ENCODE measurements around the gene MBTPS1. TPM values are rescaled to one million over a fixed set of nuclear protein-coding genes. Genes with fewer than 3 reads are reported as not detected.

MBTPS1 gene
- polyA plus RNA-seq, 3 donors, result 26.4 to 73.8 (median 28.0) TPM

DNA sequence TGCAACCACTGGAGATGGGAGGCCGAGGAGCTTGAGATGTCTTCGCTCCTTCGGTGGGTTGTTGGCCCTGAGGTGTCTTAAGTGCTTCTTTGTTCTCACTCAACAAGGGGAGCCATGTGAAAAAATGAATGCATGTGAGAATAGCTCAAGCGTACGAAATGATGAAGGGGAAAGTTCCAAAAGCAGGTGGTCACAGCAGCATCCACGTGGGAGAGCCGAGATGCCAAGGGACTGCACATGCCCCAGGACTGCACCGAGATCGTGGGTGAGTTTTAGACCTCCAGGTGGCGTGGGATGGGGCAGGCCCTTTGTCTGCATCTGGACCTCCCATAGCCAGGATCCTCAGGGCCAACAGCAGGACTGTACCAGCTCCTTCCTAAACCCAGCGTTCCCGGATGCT lies 82.2 kb downstream of the MBTPS1 start:
- H3K9ac ChIP-seq (ENCODE audit: insufficient read depth, low read length, poor library complexity, severe bottlenecking), result no peak overlapping the region
- H3K79me2 ChIP-seq (ENCODE audit: insufficient read depth, low read length), result no peaks in the 10 kb centered on the region
- H3K27ac ChIP-seq (ENCODE audit: low read depth in 1 of 2, low read length in 2 of 2), result no peak overlapping the region
- peak overlapping the region in 1 of 2 donors; percentile 18 for H3K4me3 Mint-ChIP-seq
- H2AFZ ChIP-seq (ENCODE audit: insufficient read depth, low read depth, low read length, poor library complexity, severe bottlenecking), result no peak overlapping the region
- peaks cover 21 to 42% (median 35%) of the 10 kb centered on the region in 7 donors for H3K9me3 Mint-ChIP-seq
- no peak overlapping the region for H3K4me2 ChIP-seq (replicated peaks; ENCODE audit: extremely low read depth, low read length, poor library complexity, severe bottlenecking)
- no peaks in the 10 kb centered on the region for H3K36me3 ChIP-seq (replicated peaks in 1 of 2; ENCODE audit: control insufficient read depth in 1 of 2, insufficient read depth in 2 of 2, low read length in 2 of 2)
- H3K36me3 Mint-ChIP-seq, result peaks cover 6 to 12% of the 10 kb centered on the region in 2 donors
- H3K27me3 ChIP-seq (ENCODE audit: control insufficient read depth in 2 of 2, insufficient read depth in 2 of 2, low read length in 2 of 2), result peaks cover 0 to 41% of the 10 kb centered on the region in 2 donors
- intact Hi-C loops (cut with micrococcal nuclease), result no loop called here
- H3K9me3 ChIP-seq (replicated peaks in 1 of 2; ENCODE audit: control insufficient read depth in 1 of 2, insufficient read depth in 1 of 2, low read length in 2 of 2), result peaks cover 27 to 28% of the 10 kb centered on the region in 2 donors
- H3K4me1 ChIP-seq (ENCODE audit: control insufficient read depth in 1 of 2, insufficient read depth in 2 of 2, low read length in 2 of 2), result peaks cover 4 to 5% of the 10 kb centered on the region in 2 donors
- TF ChIP-seq, protein P1, sequence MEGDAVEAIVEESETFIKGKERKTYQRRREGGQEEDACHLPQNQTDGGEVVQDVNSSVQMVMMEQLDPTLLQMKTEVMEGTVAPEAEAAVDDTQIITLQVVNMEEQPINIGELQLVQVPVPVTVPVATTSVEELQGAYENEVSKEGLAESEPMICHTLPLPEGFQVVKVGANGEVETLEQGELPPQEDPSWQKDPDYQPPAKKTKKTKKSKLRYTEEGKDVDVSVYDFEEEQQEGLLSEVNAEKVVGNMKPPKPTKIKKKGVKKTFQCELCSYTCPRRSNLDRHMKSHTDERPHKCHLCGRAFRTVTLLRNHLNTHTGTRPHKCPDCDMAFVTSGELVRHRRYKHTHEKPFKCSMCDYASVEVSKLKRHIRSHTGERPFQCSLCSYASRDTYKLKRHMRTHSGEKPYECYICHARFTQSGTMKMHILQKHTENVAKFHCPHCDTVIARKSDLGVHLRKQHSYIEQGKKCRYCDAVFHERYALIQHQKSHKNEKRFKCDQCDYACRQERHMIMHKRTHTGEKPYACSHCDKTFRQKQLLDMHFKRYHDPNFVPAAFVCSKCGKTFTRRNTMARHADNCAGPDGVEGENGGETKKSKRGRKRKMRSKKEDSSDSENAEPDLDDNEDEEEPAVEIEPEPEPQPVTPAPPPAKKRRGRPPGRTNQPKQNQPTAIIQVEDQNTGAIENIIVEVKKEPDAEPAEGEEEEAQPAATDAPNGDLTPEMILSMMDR (IDR thresholded peaks at IDR 0.05), result no peak
- H3K27ac Mint-ChIP-seq, result peak overlapping the region in 1 of 7 donors; percentile 25
- H3K4me1 Mint-ChIP-seq, result peaks cover 8% of the 10 kb centered on the region
- H3K4me3 ChIP-seq (replicated peaks in 1 of 3; ENCODE audit: low read depth in 2 of 3, low read length in 3 of 3), result no peak overlapping the region
- H4K20me1 ChIP-seq (ENCODE audit: insufficient read depth, low read length), result no peaks in the 10 kb centered on the region
- DNase-seq, result no peak
- peaks cover 54 to 77% (median 76%) of the 10 kb centered on the region in 3 donors for H3K27me3 Mint-ChIP-seq (ENCODE audit: low read depth in 3 of 3)
- WGBS (ENCODE audit: insufficient coverage), result 93% methylated on average over 10 of the region's 12 CpGs

DNA sequence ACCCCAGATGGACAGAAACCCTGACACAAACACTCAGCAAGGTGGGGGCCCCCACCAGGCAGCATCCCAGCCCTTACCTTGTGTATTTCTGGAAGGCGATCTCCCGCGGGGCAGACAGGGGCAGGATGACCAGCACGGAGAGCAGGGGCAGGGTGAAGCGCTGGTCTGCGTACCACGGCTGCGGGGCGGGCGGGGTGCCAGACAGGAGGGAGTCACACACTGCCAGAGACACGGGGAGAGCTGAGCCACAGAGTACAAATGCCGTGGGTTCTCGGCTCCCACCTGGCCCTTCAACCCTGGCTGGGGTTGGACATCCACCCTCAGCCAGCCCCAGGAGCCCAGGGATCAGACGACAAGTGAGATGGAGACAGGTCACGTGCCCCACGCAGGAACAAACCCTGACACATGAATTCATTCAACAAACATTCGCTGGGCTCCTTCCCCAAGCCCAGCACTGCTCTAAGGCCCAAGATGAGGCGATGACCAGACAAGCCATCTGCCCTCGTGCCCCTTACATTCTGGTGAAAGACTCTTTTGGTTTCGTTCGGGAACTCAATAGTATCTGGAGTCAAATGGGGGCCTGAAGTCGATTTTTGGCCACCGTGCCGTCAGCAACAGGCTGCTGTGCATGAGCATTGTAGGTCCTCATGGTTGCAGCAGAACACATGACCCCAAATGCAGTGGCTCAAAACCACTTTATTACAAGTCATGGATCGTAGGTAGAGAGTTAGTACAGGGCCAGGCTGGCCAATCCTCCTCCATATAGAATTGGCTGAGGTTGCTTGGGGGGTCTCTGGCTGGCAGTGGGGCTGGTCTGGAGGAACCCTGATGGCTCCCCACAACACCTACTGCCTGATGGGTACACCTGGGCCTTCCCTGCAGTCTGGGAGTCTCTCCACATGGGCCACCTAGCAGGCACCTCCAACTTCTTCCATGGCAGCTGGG lies 83.2 kb downstream of the MBTPS1 start:
- Histone ChIP-seq H2AFZ (ENCODE audit: insufficient read depth, low read depth, low read length, poor library complexity, severe bottlenecking) (no peak overlapping the region), H3K27me3 (ENCODE audit: control insufficient read depth in 2 of 2, insufficient read depth in 2 of 2, low read length in 2 of 2) (peaks cover 0 to 43% of the 10 kb centered on the region in 2 donors), H3K4me1 (ENCODE audit: control insufficient read depth in 1 of 2, insufficient read depth in 2 of 2, low read length in 2 of 2) (peaks cover 13 to 14% of the 10 kb centered on the region in 2 donors), H3K4me2 (replicated peaks; ENCODE audit: extremely low read depth, low read length, poor library complexity, severe bottlenecking) (no peak overlapping the region), H3K79me2 (ENCODE audit: insufficient read depth, low read length) (no peaks in the 10 kb centered on the region), H3K27ac (ENCODE audit: low read depth in 1 of 2, low read length in 2 of 2) (no peak overlapping the region), H3K9me3 (replicated peaks in 1 of 2; ENCODE audit: control insufficient read depth in 1 of 2, insufficient read depth in 1 of 2, low read length in 2 of 2) (peaks cover 27 to 31% of the 10 kb centered on the region in 2 donors), H3K36me3 (replicated peaks in 1 of 2; ENCODE audit: control insufficient read depth in 1 of 2, insufficient read depth in 2 of 2, low read length in 2 of 2) (no peaks in the 10 kb centered on the region), H4K20me1 (ENCODE audit: insufficient read depth, low read length) (no peaks in the 10 kb centered on the region), H3K9ac (ENCODE audit: insufficient read depth, low read length, poor library complexity, severe bottlenecking) (no peak overlapping the region), H3K4me3 (replicated peaks in 1 of 3; ENCODE audit: low read depth in 2 of 3, low read length in 3 of 3) (no peak overlapping the region)
- H3K4me3 Mint-ChIP-seq, result peak overlapping the region in 1 of 2 donors; percentile 55
- H3K36me3 Mint-ChIP-seq, result peaks cover 6 to 12% of the 10 kb centered on the region in 2 donors
- intact Hi-C loops (cut with micrococcal nuclease), result no loop called here
- peaks cover 57 to 76% (median 71%) of the 10 kb centered on the region in 3 donors for H3K27me3 Mint-ChIP-seq (ENCODE audit: low read depth in 3 of 3)
- 87% methylated on average over 23 of the region's 25 CpGs for WGBS (ENCODE audit: insufficient coverage)
- DNase-seq, result no peak
- H3K4me1 Mint-ChIP-seq, result peaks cover 17% of the 10 kb centered on the region
- peaks cover 21 to 42% (median 35%) of the 10 kb centered on the region in 7 donors for H3K9me3 Mint-ChIP-seq
- H3K27ac Mint-ChIP-seq, result no peak overlapping the region
- TF ChIP-seq, protein P1 (IDR thresholded peaks at IDR 0.05), result no peak

Data from CD14-positive monocyte (primary cell).